ENCODE results near the gene VCL. TPM values are rescaled to one million over a fixed set of nuclear protein-coding genes. Genes with fewer than 3 reads are reported as not detected.

The VCL gene
- total RNA-seq, 1 experiment from 2014 or later: 176 TPM

DNA sequence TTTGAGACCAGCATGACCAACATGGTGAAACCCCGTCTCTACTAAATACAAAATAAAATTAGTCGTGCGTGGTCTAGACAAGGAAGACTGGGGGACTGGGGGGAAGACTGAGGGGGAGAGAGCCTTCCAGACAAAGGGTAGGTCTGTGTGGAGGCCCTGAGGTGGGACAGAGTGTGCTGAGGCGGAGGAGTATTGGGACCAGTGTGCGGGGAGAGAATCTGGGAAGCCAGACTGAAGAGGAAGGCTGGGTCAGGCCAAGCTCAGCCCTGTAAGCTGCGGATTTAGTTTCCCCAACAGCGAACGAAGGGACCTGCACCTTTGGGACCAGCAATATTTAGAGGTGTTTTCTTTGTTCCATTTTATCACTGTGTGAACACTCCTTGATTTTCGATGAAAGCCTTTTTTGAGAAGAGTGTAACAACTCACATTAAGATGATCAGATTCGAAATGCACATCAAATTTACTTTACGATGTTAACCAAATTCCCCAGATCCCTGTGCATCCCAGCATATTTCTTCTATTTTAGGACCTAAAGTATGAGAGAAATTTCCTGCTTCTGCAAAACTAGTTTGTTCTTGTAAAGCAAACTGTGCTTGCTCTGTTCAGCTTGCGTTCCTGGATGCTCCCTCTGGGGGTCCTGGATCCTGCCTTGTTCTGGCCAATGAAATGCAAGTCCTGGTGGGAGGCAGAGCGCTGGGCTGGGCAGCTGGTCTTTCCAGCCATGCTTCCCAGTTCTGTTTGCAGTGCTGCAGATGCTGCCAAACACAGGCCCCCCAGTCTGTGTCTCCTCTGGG, 47.6 kb upstream of the VCL start:
- Histone ChIP-seq H3K4me1 (ENCODE audit: insufficient read depth, low read length, poor library complexity, severe bottlenecking) (peaks cover 8% of the 10 kb centered on the region), H3K27ac (ENCODE audit: low read depth, low read length, poor library complexity, severe bottlenecking) (no peak overlapping the region), H3K9me3 (ENCODE audit: low read depth, low read length, poor library complexity, severe bottlenecking) (no peaks in the 10 kb centered on the region), H3K27me3 (replicated peaks; ENCODE audit: insufficient read depth, low read depth, low read length, poor library complexity) (no peaks in the 10 kb centered on the region), H3K4me3 (ENCODE audit: low read depth, low read length, poor library complexity, severe bottlenecking) (no peak overlapping the region), H3K36me3 (ENCODE audit: insufficient read depth, low read length, poor library complexity, severe bottlenecking) (no peaks in the 10 kb centered on the region)
- intact Hi-C loops (cut with micrococcal nuclease; ENCODE audit: unreplicated experiment): no loop called here
- no TSS peak for BruUV-seq (replicated peaks)
- no peak for DNase-seq (ENCODE audit: low spot score)
- TF ChIP-seq, protein P1, sequence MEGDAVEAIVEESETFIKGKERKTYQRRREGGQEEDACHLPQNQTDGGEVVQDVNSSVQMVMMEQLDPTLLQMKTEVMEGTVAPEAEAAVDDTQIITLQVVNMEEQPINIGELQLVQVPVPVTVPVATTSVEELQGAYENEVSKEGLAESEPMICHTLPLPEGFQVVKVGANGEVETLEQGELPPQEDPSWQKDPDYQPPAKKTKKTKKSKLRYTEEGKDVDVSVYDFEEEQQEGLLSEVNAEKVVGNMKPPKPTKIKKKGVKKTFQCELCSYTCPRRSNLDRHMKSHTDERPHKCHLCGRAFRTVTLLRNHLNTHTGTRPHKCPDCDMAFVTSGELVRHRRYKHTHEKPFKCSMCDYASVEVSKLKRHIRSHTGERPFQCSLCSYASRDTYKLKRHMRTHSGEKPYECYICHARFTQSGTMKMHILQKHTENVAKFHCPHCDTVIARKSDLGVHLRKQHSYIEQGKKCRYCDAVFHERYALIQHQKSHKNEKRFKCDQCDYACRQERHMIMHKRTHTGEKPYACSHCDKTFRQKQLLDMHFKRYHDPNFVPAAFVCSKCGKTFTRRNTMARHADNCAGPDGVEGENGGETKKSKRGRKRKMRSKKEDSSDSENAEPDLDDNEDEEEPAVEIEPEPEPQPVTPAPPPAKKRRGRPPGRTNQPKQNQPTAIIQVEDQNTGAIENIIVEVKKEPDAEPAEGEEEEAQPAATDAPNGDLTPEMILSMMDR (conservative IDR thresholded peaks at IDR 0.05; ENCODE audit: low read depth, low read length): no peak
- no peak for TF ChIP-seq EZH2 (IDR thresholded peaks at IDR 0.05; ENCODE audit: borderline replicate concordance, low read depth, low read length, poor library complexity, severe bottlenecking)
- ChIA-PET POLR2A (ENCODE audit: low non-redundant PET) (no interaction called here), CTCF (no interaction called here)

GRCh38 chr10:73953665-73954064, 44.3 kb upstream of the VCL start:
- ChIA-PET CTCF (interaction anchor here (0.6 kb wide), 1 partner anchor 104 kb away, joined by 3 read pairs; no protein-coding TSS in a partner anchor), POLR2A (ENCODE audit: low non-redundant PET) (no interaction called here)
- no peak for DNase-seq (ENCODE audit: low spot score)
- no peak for TF ChIP-seq EZH2 (IDR thresholded peaks at IDR 0.05; ENCODE audit: borderline replicate concordance, low read depth, low read length, poor library complexity, severe bottlenecking)
- TF ChIP-seq, protein P1 (conservative IDR thresholded peaks at IDR 0.05; ENCODE audit: low read depth, low read length): no peak
- Histone ChIP-seq H3K36me3 (ENCODE audit: insufficient read depth, low read length, poor library complexity, severe bottlenecking) (no peaks in the 10 kb centered on the region), H3K4me3 (ENCODE audit: low read depth, low read length, poor library complexity, severe bottlenecking) (no peak overlapping the region), H3K9me3 (ENCODE audit: low read depth, low read length, poor library complexity, severe bottlenecking) (no peaks in the 10 kb centered on the region), H3K27me3 (replicated peaks; ENCODE audit: insufficient read depth, low read depth, low read length, poor library complexity) (no peaks in the 10 kb centered on the region), H3K4me1 (ENCODE audit: insufficient read depth, low read length, poor library complexity, severe bottlenecking) (peaks cover 18% of the 10 kb centered on the region), H3K27ac (ENCODE audit: low read depth, low read length, poor library complexity, severe bottlenecking) (no peak overlapping the region)
- intact Hi-C loops (cut with micrococcal nuclease; ENCODE audit: unreplicated experiment): no loop called here
- no TSS peak for BruUV-seq (replicated peaks)

GRCh38 chr10:73954737-73955136, 43.2 kb upstream of the VCL start:
- ChIA-PET CTCF (no interaction called here), POLR2A (ENCODE audit: low non-redundant PET) (no interaction called here)
- DNase-seq (ENCODE audit: low spot score): no peak
- TF ChIP-seq, protein P1 (conservative IDR thresholded peaks at IDR 0.05; ENCODE audit: low read depth, low read length): no peak
- no peak for TF ChIP-seq EZH2 (IDR thresholded peaks at IDR 0.05; ENCODE audit: borderline replicate concordance, low read depth, low read length, poor library complexity, severe bottlenecking)
- Histone ChIP-seq H3K27me3 (replicated peaks; ENCODE audit: insufficient read depth, low read depth, low read length, poor library complexity) (no peaks in the 10 kb centered on the region), H3K9me3 (ENCODE audit: low read depth, low read length, poor library complexity, severe bottlenecking) (no peaks in the 10 kb centered on the region), H3K4me3 (ENCODE audit: low read depth, low read length, poor library complexity, severe bottlenecking) (no peak overlapping the region), H3K27ac (ENCODE audit: low read depth, low read length, poor library complexity, severe bottlenecking) (no peak overlapping the region), H3K36me3 (ENCODE audit: insufficient read depth, low read length, poor library complexity, severe bottlenecking) (no peaks in the 10 kb centered on the region), H3K4me1 (ENCODE audit: insufficient read depth, low read length, poor library complexity, severe bottlenecking) (peaks cover 18% of the 10 kb centered on the region)
- intact Hi-C loops (cut with micrococcal nuclease; ENCODE audit: unreplicated experiment): no loop called here
- no TSS peak for BruUV-seq (replicated peaks)

All from A673 (cell line).